Stimulated activated CD8-positive, alpha-beta memory T cell treated with anti-CD3 and anti-CD28 coated beads, Interleukin-15, amount 100 ng/mL, for 48 hours (primary cell): Measurements from ENCODE around the gene PADI3.

ENCODE experiments used
- DNase-seq, 2 donors: peaks; one replicate each; pipeline ENCODE4 v3.0.0-alpha.2; 2020; ENCODE audit warnings: low read depth in 2 of 2

Gene PADI3

GRCh38 chr1:17333081-17333480 is 84.2 kb downstream of the PADI3 start:
- DNase-seq, result no peak
